Hair follicle dermal papilla cell (primary cell): ENCODE results near the gene HAP1. TPM values are rescaled to one million over a fixed set of nuclear protein-coding genes. Genes with fewer than 3 reads are reported as not detected.

Experiments
- small RNA-seq: library from RNA; depleted of rRNA; stranded (forward); fragments of <200 nt; gene quantifications from one replicate; pipeline ENCODE3, GENCODE V24; 2012
- total RNA-seq: library from RNA; depleted of rRNA; stranded (reverse); fragments of >200 nt; gene quantifications from 2 replicates; pipeline ENCODE4 v1.2.3, GENCODE V29; 2012

The HAP1 gene
- total RNA-seq: under 0.01 TPM in 1 of 2 replicates, not detected in the other

GRCh38 chr17:41734139-41734948 is at the start of gene HAP1:
Gene HAP1, minus strand, starts transcription at chr17:41734643. Its CDS starts 9 bp downstream, at chr17:41734634.

GRCh38 chr17:41711669-41712400 is 22.6 kb downstream of the HAP1 start, which contains the start of gene GAST:
Gene GAST, plus strand, starts transcription at chr17:41712331. Its CDS starts 3,106 bp downstream, at chr17:41715437.

DNA sequence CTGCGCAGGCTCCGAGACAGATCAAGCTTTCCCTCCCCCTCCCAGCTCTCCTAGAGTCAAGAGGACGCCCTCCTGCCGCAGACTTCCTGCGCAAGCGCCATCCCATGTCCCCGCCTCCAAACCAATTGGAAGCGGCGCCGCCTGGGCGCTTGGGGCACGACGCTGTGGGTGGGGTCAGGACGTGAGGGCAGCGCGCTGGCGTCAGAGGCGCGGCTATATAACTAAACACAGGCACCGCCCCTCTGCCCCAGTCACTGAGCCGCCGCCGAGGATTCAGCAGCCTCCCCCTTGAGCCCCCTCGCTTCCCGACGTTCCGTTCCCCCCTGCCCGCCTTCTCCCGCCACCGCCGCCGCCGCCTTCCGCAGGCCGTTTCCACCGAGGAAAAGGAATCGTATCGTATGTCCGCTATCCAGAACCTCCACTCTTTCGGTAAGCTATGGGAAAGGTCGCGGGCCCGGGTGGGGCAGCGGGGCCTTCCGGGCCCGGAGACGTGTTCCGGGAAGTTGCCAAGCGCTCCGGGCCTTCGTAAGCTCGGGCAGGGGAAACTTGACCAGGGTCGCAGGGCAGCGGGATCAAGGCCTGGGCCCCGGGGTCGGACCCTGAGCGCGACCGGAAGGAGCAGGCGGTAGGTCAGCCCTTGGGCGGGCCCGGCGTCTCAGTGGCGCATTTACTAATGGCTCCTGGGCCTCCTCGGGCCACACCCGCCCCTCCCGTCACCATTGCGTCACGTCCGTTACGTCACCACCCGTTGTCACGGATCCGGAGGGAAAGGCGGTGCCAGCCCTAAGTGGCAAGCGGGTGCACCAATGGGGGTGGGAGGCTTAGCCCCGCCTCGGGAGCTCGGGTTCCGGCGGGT is 45.6 kb downstream of the HAP1 start, which contains the start of gene EIF1:
Gene EIF1 (plus strand): TSS at position 245 of the 856 bp plus-strand sequence. CDS start 154 bp downstream, at position 399.

Small RNAs within 50 kb of the gene (small RNA-seq; reads per million reads assigned to genes)
- gene RN7SL399P: not detected
- gene RNA5SP442: not detected

Other genes starting within 250 kb of the HAP1 start
- not detected in 2 replicates for gene KRT36, start 244.7 kb downstream of the HAP1 start, total RNA-seq
- gene KRT13, start 229.0 kb downstream of the HAP1 start, total RNA-seq: not detected in 2 replicates
- gene KRT15, start 215.8 kb downstream of the HAP1 start, total RNA-seq: 0.32 and 0.97 TPM in 2 replicates
- 0.73 and 0.81 TPM in 2 replicates for gene KRT19, start 206.3 kb downstream of the HAP1 start, total RNA-seq
- gene KRT9, start 162.6 kb downstream of the HAP1 start, total RNA-seq: not detected in 2 replicates
- gene KRT14, start 147.7 kb downstream of the HAP1 start, total RNA-seq: 5.5 and 7.0 TPM in 2 replicates
- 0.49 and 0.65 TPM in 2 replicates for gene KRT16, start 121.9 kb downstream of the HAP1 start, total RNA-seq
- gene KRT17, start 110.1 kb downstream of the HAP1 start, total RNA-seq: 25.7 and 36.0 TPM in 2 replicates
- 87.1 and 101 TPM in 2 replicates for gene EIF1, start 45.8 kb downstream of the HAP1 start, total RNA-seq
- gene GAST, start 22.3 kb downstream of the HAP1 start, total RNA-seq: not detected in 2 replicates
- 8.5 and 10.4 TPM in 2 replicates for gene JUP, start 52.1 kb upstream of the HAP1 start, total RNA-seq
- gene P3H4, start 77.3 kb upstream of the HAP1 start, total RNA-seq: 53.8 and 72.7 TPM in 2 replicates
- 336 and 351 TPM in 2 replicates for gene FKBP10, start 78.4 kb upstream of the HAP1 start, total RNA-seq
- gene NT5C3B, start 101.6 kb upstream of the HAP1 start, total RNA-seq: 74.8 and 97.8 TPM in 2 replicates
- 0.12 and 1.3 TPM in 2 replicates for gene KLHL10, start 103.2 kb upstream of the HAP1 start, total RNA-seq
- gene KLHL11, start 130.8 kb upstream of the HAP1 start, total RNA-seq: 27.1 and 33.9 TPM in 2 replicates
- 341 and 379 TPM in 2 replicates for gene ACLY, start 184.3 kb upstream of the HAP1 start, total RNA-seq
- 0.97 and 1.3 TPM in 2 replicates for gene ODAD4, start 196.0 kb upstream of the HAP1 start, total RNA-seq
- gene CNP, start 232.2 kb upstream of the HAP1 start, total RNA-seq: 93.0 and 95.2 TPM in 2 replicates